GM13976 (cell line): Measurements from ENCODE around the gene KIDINS220.

Experiments
- DNase-seq: peaks from one replicate; pipeline ENCODE4 v3.0.0; 2012; ENCODE audit warnings: low spot score
- in situ Hi-C: fragments of 300-500 bp; cut with MboI; formaldehyde crosslinking; loops from one replicate; pipeline ENCODE4 v1.12.0; 2022; ENCODE audit warnings: low sequenced_read_pairs, mixed read lengths, inconsistent platforms; ENCODE audit not compliant: unreplicated experiment
- TF ChIP-seq, protein P1 (sequence below): IDR thresholded peaks from 2 replicates; pipeline ENCODE4 v1.5.1; 2012; ENCODE audit warnings: borderline replicate concordance, mild to moderate bottlenecking; ENCODE audit not compliant: insufficient read depth; ENCODE audit errors: extremely low read depth, missing control alignments, control extremely low read depth

KIDINS220 gene

GRCh38 chr2:8835279-8835678, 2.1 kb downstream of the KIDINS220 start:
- TF ChIP-seq, protein P1, sequence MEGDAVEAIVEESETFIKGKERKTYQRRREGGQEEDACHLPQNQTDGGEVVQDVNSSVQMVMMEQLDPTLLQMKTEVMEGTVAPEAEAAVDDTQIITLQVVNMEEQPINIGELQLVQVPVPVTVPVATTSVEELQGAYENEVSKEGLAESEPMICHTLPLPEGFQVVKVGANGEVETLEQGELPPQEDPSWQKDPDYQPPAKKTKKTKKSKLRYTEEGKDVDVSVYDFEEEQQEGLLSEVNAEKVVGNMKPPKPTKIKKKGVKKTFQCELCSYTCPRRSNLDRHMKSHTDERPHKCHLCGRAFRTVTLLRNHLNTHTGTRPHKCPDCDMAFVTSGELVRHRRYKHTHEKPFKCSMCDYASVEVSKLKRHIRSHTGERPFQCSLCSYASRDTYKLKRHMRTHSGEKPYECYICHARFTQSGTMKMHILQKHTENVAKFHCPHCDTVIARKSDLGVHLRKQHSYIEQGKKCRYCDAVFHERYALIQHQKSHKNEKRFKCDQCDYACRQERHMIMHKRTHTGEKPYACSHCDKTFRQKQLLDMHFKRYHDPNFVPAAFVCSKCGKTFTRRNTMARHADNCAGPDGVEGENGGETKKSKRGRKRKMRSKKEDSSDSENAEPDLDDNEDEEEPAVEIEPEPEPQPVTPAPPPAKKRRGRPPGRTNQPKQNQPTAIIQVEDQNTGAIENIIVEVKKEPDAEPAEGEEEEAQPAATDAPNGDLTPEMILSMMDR = no peak
- no peak for DNase-seq
- in situ Hi-C loops = no loop called here

DNA sequence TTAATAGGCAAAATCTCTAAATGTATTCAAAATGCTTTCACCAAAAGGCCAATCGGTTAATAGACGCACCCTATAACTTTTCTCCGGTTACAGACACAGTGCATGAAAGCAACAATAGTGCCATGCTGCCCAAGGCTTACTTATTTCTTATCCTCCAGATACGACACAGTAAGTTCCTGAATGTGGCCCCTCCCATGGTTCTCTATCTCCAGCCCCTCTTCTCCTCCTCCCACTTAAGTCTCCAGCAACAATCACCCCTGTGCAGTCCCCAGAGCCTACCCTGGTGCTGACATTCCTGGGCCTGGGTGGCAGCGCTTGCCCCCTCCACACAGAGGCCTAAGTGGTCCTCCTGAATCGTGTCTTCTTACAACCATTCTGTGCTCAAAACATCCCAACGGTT, 3.6 kb downstream of the KIDINS220 start:
- in situ Hi-C loops = no loop called here

DNA sequence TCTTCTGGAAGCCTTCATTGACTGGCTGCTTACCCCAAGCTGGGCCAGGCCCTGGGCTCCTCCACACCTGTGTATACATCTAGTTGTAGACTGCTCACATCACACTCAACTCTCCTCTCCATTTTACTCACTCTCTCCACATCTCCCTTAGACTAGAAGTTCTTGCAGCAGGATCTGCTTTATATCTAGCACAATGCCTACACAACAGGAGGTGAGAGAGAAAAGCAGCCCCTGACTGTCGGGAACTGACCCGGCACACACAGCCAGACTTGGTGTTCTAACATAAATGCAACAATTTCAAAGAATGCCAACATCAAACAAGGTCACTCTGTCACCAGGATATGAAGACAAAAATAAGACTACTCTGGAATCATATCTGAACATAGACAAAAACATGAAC, 5.9 kb downstream of the KIDINS220 start:
- TF ChIP-seq, protein P1 = no peak
- DNase-seq = no peak
- in situ Hi-C loops = no loop called here

More for the DNA sequence above, 3.6 kb downstream of the KIDINS220 start:
- TF ChIP-seq, protein P1 = no peak
- DNase-seq = no peak

GRCh38 chr2:8827729-8828128, 9.7 kb downstream of the KIDINS220 start:
- TF ChIP-seq, protein P1 = no peak
- DNase-seq = no peak
- in situ Hi-C loops = no loop called here

DNA sequence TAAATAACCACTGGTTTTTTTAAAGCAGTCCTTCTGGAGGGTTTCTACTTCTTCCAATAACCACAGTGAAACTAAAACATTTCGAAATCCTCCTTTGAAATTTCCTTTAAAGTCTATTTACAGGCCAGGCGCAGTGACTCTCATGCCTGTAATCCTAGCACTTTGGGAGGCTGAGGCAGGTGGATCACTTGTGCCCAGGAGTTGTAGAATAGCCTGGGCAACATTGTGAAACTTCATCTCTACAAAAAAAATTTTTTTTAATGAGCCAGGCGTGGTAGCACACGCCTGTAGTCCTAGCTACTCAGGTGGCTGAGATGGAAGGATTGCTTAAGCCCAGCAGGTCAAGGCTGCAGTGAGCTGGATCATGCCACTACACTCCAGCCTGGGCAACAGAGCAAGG, 15.2 kb downstream of the KIDINS220 start:
- in situ Hi-C loops = no loop called here
- TF ChIP-seq, protein P1 = no peak
- DNase-seq = no peak

- no peak for DNase-seq
- in situ Hi-C loops = no loop called here
- TF ChIP-seq, protein P1 = no peak
These were observed 15.9 kb downstream of the KIDINS220 start for GRCh38 chr2:8821276-8822217.
